SK-N-SH (cell line): ENCODE data around the gene C1orf210. TPM values are rescaled to one million over a fixed set of nuclear protein-coding genes. Genes with fewer than 3 reads are reported as not detected.

Experiments
- CTCF ChIA-PET: fragments of 300-600, 350-600 bp; formaldehyde crosslinking; extraction: SDS; loops from one replicate; lab custom pipeline; 2021; lab: Yijun Ruan, JAX
- POLR2A ChIA-PET: fragments of 350-600 bp; sonication (Branson Sonifier 250); formaldehyde crosslinking; extraction: SDS; loops from one replicate; lab custom pipeline; 2020; ENCODE audit warnings: antibody characterized with exemption, inconsistent platforms; lab: Yijun Ruan, JAX
- DNase-seq: peaks from one replicate; pipeline ENCODE4 v3.0.0; 2012
- H2AFZ ChIP-seq: fragments of 200-600 bp; sonication (generic); 2 replicates; pipeline ENCODE4 v1.8.1; 2016; ENCODE audit warnings: antibody characterized with exemption, mild to moderate bottlenecking, low read depth
- H3F3A ChIP-seq: fragments of 200-600 bp; sonication (generic); replicated peaks from 2 replicates; pipeline ENCODE3; 2016; ENCODE audit warnings: antibody characterized with exemption, mild to moderate bottlenecking; ENCODE audit not compliant: insufficient read depth
- H3K27ac ChIP-seq, 2 experiments: fragments of 200-500 bp in 1 of 2; fragments of 200-600 bp in 1 of 2; sonication (Bioruptor generic) in 1 of 2; sonication (generic), shearing (Covaris generic) in 1 of 2; 2 replicates each; pipeline versions ENCODE4 v1.5.1 to v1.6.1; 2014 to 2016; ENCODE audit warnings: low read depth in 2 of 2, inconsistent platforms in 1 of 2, low read length in 1 of 2, mild to moderate bottlenecking in 1 of 2, mixed read lengths in 1 of 2
- H3K27me3 ChIP-seq: fragments of 200-600 bp; sonication (generic), shearing (Covaris generic); 2 replicates; pipeline ENCODE4 v1.6.1; 2016; ENCODE audit warnings: mixed run types; ENCODE audit not compliant: insufficient read depth
- H3K36me3 ChIP-seq, 2 experiments: fragments of 200-500 bp in 1 of 2; fragments of 200-600 bp in 1 of 2; sonication (Bioruptor generic) in 1 of 2; sonication (generic) in 1 of 2; replicated peaks in 1 of 2; 2 replicates each; pipeline versions ENCODE3 to v1.5.1; 2014 to 2016; ENCODE audit warnings: low read length in 1 of 2, mild to moderate bottlenecking in 1 of 2; ENCODE audit not compliant: insufficient read depth in 2 of 2, control insufficient read depth in 1 of 2
- H3K4me1 ChIP-seq, 2 experiments: fragments of 200-500 bp in 1 of 2; fragments of 200-600 bp in 1 of 2; sonication (Bioruptor generic) in 1 of 2; sonication (generic), shearing (Covaris generic) in 1 of 2; 2 replicates each; pipeline versions ENCODE4 v1.5.1 to v1.6.1; 2014 to 2016; ENCODE audit warnings: low read depth in 1 of 2, low read length in 1 of 2, mixed run types in 1 of 2; ENCODE audit not compliant: insufficient read depth in 2 of 2, control insufficient read depth in 1 of 2
- H3K4me2 ChIP-seq: fragments of 200-600 bp; sonication (generic), shearing (Covaris generic); 2 replicates; pipeline ENCODE4 v1.6.1; 2017; ENCODE audit warnings: mixed run types
- H3K4me3 ChIP-seq, 2 experiments: fragments of 200-500 bp in 1 of 2; fragments of 200-600 bp in 1 of 2; sonication (Bioruptor generic) in 1 of 2; sonication (generic), shearing (Covaris generic) in 1 of 2; 2 replicates each; pipeline versions ENCODE4 v1.5.1 to v1.8.1; 2014 to 2016; ENCODE audit warnings: low read depth in 2 of 2, inconsistent platforms in 1 of 2, low read length in 1 of 2, mild to moderate bottlenecking in 1 of 2, mixed read lengths in 1 of 2, moderate library complexity in 1 of 2
- H3K79me2 ChIP-seq: fragments of 200-600 bp; sonication (generic); 2 replicates; pipeline ENCODE4 v1.8.1; 2017; ENCODE audit warnings: mild to moderate bottlenecking; ENCODE audit not compliant: insufficient read depth
- H3K9ac ChIP-seq: fragments of 200-600 bp; sonication (generic); 2 replicates; pipeline ENCODE4 v1.6.1; 2017; ENCODE audit warnings: mixed run types
- H3K9me2 ChIP-seq: fragments of 200-600 bp; sonication (generic); 2 replicates; pipeline ENCODE4 v1.6.1; 2017; ENCODE audit warnings: mixed run types
- H3K9me3 ChIP-seq: fragments of 200-600 bp; sonication (generic); 2 replicates; pipeline ENCODE4 v1.6.1; 2017; ENCODE audit warnings: mixed run types, mild to moderate bottlenecking, moderate library complexity
- H4K20me1 ChIP-seq: fragments of 200-600 bp; sonication (generic); 2 replicates; pipeline ENCODE4 v1.6.1; 2017; ENCODE audit warnings: mild to moderate bottlenecking, mixed run types; ENCODE audit not compliant: insufficient read depth
- CTCF ChIP-seq: fragments of 200-600 bp; sonication (generic); IDR thresholded peaks from 2 replicates; pipeline ENCODE4 v1.6.1; 2017; ENCODE audit warnings: antibody characterized with exemption, mild to moderate bottlenecking, moderate library complexity
- ELF1 ChIP-seq: IDR thresholded peaks from 2 replicates; pipeline ENCODE4 v1.4.0; 2012
- EP300 ChIP-seq, 2 experiments: IDR thresholded peaks; 2 replicates each; pipeline versions ENCODE4 v1.4.0 to v1.6.1; 2012; ENCODE audit warnings: borderline replicate concordance in 1 of 2, low read depth in 1 of 2, low read length in 1 of 2
- FOXJ3 ChIP-seq: sonication (generic); formaldehyde crosslinking; IDR thresholded peaks from 2 replicates; pipeline ENCODE4 v1.5.1; 2020; ENCODE audit warnings: mild to moderate bottlenecking, missing genetic modification reagents
- GABPA ChIP-seq: IDR thresholded peaks from 2 replicates; pipeline ENCODE4 v1.4.0; 2012; ENCODE audit warnings: low read depth, mild to moderate bottlenecking
- IRF3 ChIP-seq: fragments of 150-350 bp; IDR thresholded peaks from 2 replicates; pipeline ENCODE4 v1.6.1; 2016; ENCODE audit warnings: mild to moderate bottlenecking, low read depth, low read length
- JUND ChIP-seq: IDR thresholded peaks from 2 replicates; pipeline ENCODE4 v1.4.0; 2012
- MAX ChIP-seq: IDR thresholded peaks from 2 replicates; pipeline ENCODE4 v1.4.0; 2012; ENCODE audit warnings: low read depth
- POLR2AphosphoS5 ChIP-seq: IDR thresholded peaks from 2 replicates; pipeline ENCODE4 v1.6.1; 2012; ENCODE audit warnings: low read depth, low read length
- RAD21 ChIP-seq: IDR thresholded peaks from 2 replicates; pipeline ENCODE4 v1.6.1; 2012; ENCODE audit warnings: mild to moderate bottlenecking, low read length
- RCOR1 ChIP-seq: fragments of 150-350 bp; IDR thresholded peaks from 2 replicates; pipeline ENCODE4 v1.6.1; 2017; ENCODE audit warnings: antibody characterized with exemption, low read length
- SMC3 ChIP-seq: IDR thresholded peaks from 2 replicates; pipeline ENCODE4 v1.6.1; 2012; ENCODE audit warnings: low read depth, low read length, improper control_type of control experiment
- TAF1 ChIP-seq: IDR thresholded peaks from 2 replicates; pipeline ENCODE4 v1.6.1; 2012; ENCODE audit warnings: low read depth, mild to moderate bottlenecking, low read length, moderate library complexity, borderline replicate concordance
- TCF12 ChIP-seq: IDR thresholded peaks from 2 replicates; pipeline ENCODE4 v1.4.0; 2012
- TEAD4 ChIP-seq: IDR thresholded peaks from 2 replicates; pipeline ENCODE4 v1.4.0; 2012; ENCODE audit warnings: mild to moderate bottlenecking, borderline replicate concordance; ENCODE audit not compliant: insufficient read depth
- YY1 ChIP-seq: IDR thresholded peaks from 2 replicates; pipeline ENCODE4 v1.4.0; 2012; ENCODE audit warnings: low read depth, mild to moderate bottlenecking
- ZBTB33 ChIP-seq: IDR thresholded peaks from 2 replicates; pipeline ENCODE4 v1.4.0; 2012; ENCODE audit warnings: low read depth, borderline replicate concordance
- WGBS: methylation state at CpG from one replicate; pipeline ENCODE4 v1.1.6; 2017; ENCODE audit warnings: low lambda C conversion rate; 5-methylcytosine and 5-hydroxymethylcytosine counted together
- polyA plus RNA-seq, 3 experiments: library from polyadenylated mRNA; depleted of rRNA; stranded (reverse); fragments of >200 nt; gene quantifications; 2 replicates each; pipeline ENCODE4 v1.2.3, GENCODE V29; 2012

C1orf210 gene
- polyA plus RNA-seq, 1 of the 3 experiments (the other 2 are of a cell fraction), result not detected

- H3K4me1 ChIP-seq, result peaks cover 0 to 3% of the 10 kb centered on the region in 2 experiments; a peak in 2 of 4 replicates
- CTCF ChIA-PET, result no interaction called here
- H4K20me1 ChIP-seq, result no peaks in the 10 kb centered on the region
- no peak overlapping the region for H3K27ac ChIP-seq
- no peak overlapping the region for H3K4me3 ChIP-seq
- H3K27me3 ChIP-seq, result no peaks in the 10 kb centered on the region
- H3K9me2 ChIP-seq, result no peaks in the 10 kb centered on the region
- no peak overlapping the region for H3K9ac ChIP-seq
- POLR2A ChIA-PET, result no interaction called here
- no peak for TF ChIP-seq POLR2AphosphoS5
- no peak for TF ChIP-seq ELF1
- TF ChIP-seq MAX, result no peak
- no peak for TF ChIP-seq TCF12
- TF ChIP-seq EP300 (IDR thresholded peaks at IDR 0.05; ENCODE audit: borderline replicate concordance in 1 of 2, low read depth in 1 of 2, low read length in 1 of 2), result no peak
- TF ChIP-seq SMC3, result no peak
- no peak for TF ChIP-seq RCOR1
- no peak for TF ChIP-seq CTCF
- no peak for TF ChIP-seq FOXJ3 (CRISPR knock-in tag)
- no peak for TF ChIP-seq JUND
- no peak for TF ChIP-seq GABPA
- no peak for TF ChIP-seq ZBTB33
- no peak for TF ChIP-seq TAF1
- H3F3A ChIP-seq, result no peaks in the 10 kb centered on the region
- no peaks in the 10 kb centered on the region for H3K36me3 ChIP-seq
- no peak overlapping the region for H2AFZ ChIP-seq
- no peaks in the 10 kb centered on the region for H3K9me3 ChIP-seq
- no peak overlapping the region for H3K4me2 ChIP-seq
- DNase-seq, result no peak
- no peaks in the 10 kb centered on the region for H3K79me2 ChIP-seq
Observed at GRCh38 chr1:43325381-43325780, 40.0 kb upstream of the C1orf210 start.

- Histone ChIP-seq H2AFZ (no peak overlapping the region), H4K20me1 (no peaks in the 10 kb centered on the region), H3K9me3 (no peaks in the 10 kb centered on the region), H3K4me1 (no peaks in the 10 kb centered on the region; a peak in 1 of 4 replicates), H3K36me3 (no peaks in the 10 kb centered on the region), H3K4me3 (no peak overlapping the region), H3K9ac (no peak overlapping the region), H3F3A (no peaks in the 10 kb centered on the region), H3K9me2 (no peaks in the 10 kb centered on the region), H3K4me2 (no peak overlapping the region), H3K27me3 (no peaks in the 10 kb centered on the region), H3K27ac (no peak overlapping the region), H3K79me2 (no peaks in the 10 kb centered on the region)
- DNase-seq, result no peak
- TF ChIP-seq YY1, result no peak
- TF ChIP-seq TEAD4, result no peak
- no peak for TF ChIP-seq TAF1
- no peak for TF ChIP-seq IRF3
- no peak for TF ChIP-seq RAD21
- 75% methylated on average over 1 of the region's 1 CpG for WGBS
- ChIA-PET POLR2A (interaction anchor here (0.9 kb wide), 1 partner anchor 311 kb away, joined by 3 read pairs; no protein-coding TSS in a partner anchor), CTCF (no interaction called here)
Observed at GRCh38 chr1:43324810-43325209, 39.4 kb upstream of the C1orf210 start.
